ENCODE measurements around the gene SSU72.
A peak's percentile ranks its signal among the peaks of the same experiment; 100 is the strongest.
"Not testable (repeated sequence)": the region's sequence is repeated elsewhere in the genome, so short reads cannot be mapped to it uniquely, and the experiment has no call there.

The SSU72 gene

GRCh38 chr1:1505366-1505798 lies 69.3 kb downstream of the SSU72 start:
- peak; percentile 34 for DNase-seq (ENCODE audit: low spot score)

GRCh38 chr1:1504777-1505365 lies 69.8 kb downstream of the SSU72 start:
- peak; percentile 57 for DNase-seq (ENCODE audit: low spot score)

- DNase-seq (ENCODE audit: low spot score) = not testable (repeated sequence)
These were observed 79.1 kb downstream of the SSU72 start for GRCh38 chr1:1495461-1495975.

- DNase-seq (ENCODE audit: low spot score) = not testable (repeated sequence)
These were observed 80.4 kb downstream of the SSU72 start for GRCh38 chr1:1494311-1494710.

Data from LoVo (cell line).